Spleen (tissue), 11 donors: ENCODE data around the gene PMM2. TPM values are rescaled to one million over a fixed set of nuclear protein-coding genes. Genes with fewer than 3 reads are reported as not detected.

Source experiments
- DNase-seq: peaks from one replicate; pipeline ENCODE4 v3.0.0-alpha.2; 2020
- H3K27ac ChIP-seq, 8 donors: fragments of 200-600 bp; sonication (generic) in 7 of 8; 1 replicate in 4 of 8; 2 replicates in 4 of 8; pipeline versions ENCODE4 v1.5.0 to v1.8.0; 2016 to 2021; ENCODE audit warnings: inconsistent platforms in 4 of 8, mild to moderate bottlenecking in 4 of 8, moderate library complexity in 1 of 8
- H3K27me3 ChIP-seq, 7 donors: fragments of 200-600 bp; sonication (generic) in 6 of 7; replicated peaks in 1 of 7; 1 replicate in 4 of 7; 2 replicates in 3 of 7; pipeline versions ENCODE4 v1.5.0 to v1.8.0; 2016 to 2021; ENCODE audit warnings: inconsistent platforms in 3 of 7, mild to moderate bottlenecking in 1 of 7
- H3K36me3 ChIP-seq, 6 donors: fragments of 200-600 bp; sonication (generic) in 5 of 6; 1 replicate in 4 of 6; 2 replicates in 2 of 6; pipeline versions ENCODE4 v1.5.0 to v1.8.0; 2016 to 2021; ENCODE audit warnings: inconsistent platforms in 2 of 6
- H3K4me1 ChIP-seq, 6 donors: fragments of 200-600 bp; sonication (generic) in 5 of 6; 1 replicate in 3 of 6; 2 replicates in 3 of 6; pipeline versions ENCODE4 v1.5.0 to v1.8.0; 2016 to 2021; ENCODE audit warnings: inconsistent platforms in 3 of 6
- H3K4me3 ChIP-seq, 8 donors: fragments of 200-600 bp; sonication (generic) in 7 of 8; 1 replicate in 4 of 8; 2 replicates in 4 of 8; pipeline versions ENCODE4 v1.5.0 to v1.8.0; 2016 to 2021; ENCODE audit warnings: inconsistent platforms in 4 of 8, mild to moderate bottlenecking in 4 of 8, moderate library complexity in 2 of 8
- H3K9me3 ChIP-seq, 8 donors: fragments of 200-600 bp; sonication (generic) in 7 of 8; 1 replicate in 4 of 8; 2 replicates in 4 of 8; pipeline versions ENCODE4 v1.5.0 to v1.8.0; 2016 to 2021; ENCODE audit warnings: inconsistent platforms in 4 of 8
- POLR2A ChIP-seq, 3 donors: fragments of 450-650 bp; IDR thresholded peaks; one replicate each; pipeline ENCODE4 v1.5.1; 2017; ENCODE audit warnings: antibody characterized with exemption in 3 of 3, mild to moderate bottlenecking in 1 of 3
- POLR2AphosphoS5 ChIP-seq, 3 donors: sonication (generic); formaldehyde crosslinking; IDR thresholded peaks; one replicate each; pipeline ENCODE4 v1.5.1; 2017; ENCODE audit warnings: antibody characterized with exemption in 3 of 3
- WGBS, 5 donors: extraction: QIAGEN DNeasy Blood & Tissue Kit in 3 of 5; methylation state at CpG; one replicate each; pipeline versions ENCODE4 v1.1.5 to v1.1.7; 2013 to 2018; 5-methylcytosine and 5-hydroxymethylcytosine counted together
- intact Hi-C: fragments of 100-400 bp; cut with DNase I; formaldehyde crosslinking; loops from one replicate; pipeline ENCODE4 v1.15.0; 2023; ENCODE audit warnings: low total_unique reads
- polyA plus RNA-seq, 3 donors: library from polyadenylated mRNA; stranded (reverse); fragments of 200-250 nt; gene quantifications; one replicate each; pipeline ENCODE4 v1.2.1, GENCODE V29; 2013
- total RNA-seq, 7 donors: library from RNA; depleted of rRNA in 3 of 7; stranded (reverse); fragments of >200 nt in 3 of 7; fragmentation: NEBNext Ultra II Directional in 4 of 7; extraction: Animal tissue kit (Norgen Biotek cat#: 25700) in 4 of 7; gene quantifications; one replicate each; pipeline versions ENCODE4 v1.1.0 to v1.2.1, GENCODE V29; 2016 to 2021
- TF ChIP-seq, protein P1 (sequence below), 11 experiments: fragments of 200-600 bp in 7 of 11; fragments of 450-650 bp in 4 of 11; sonication (generic) in 4 of 11; IDR thresholded peaks in 8 of 11; conservative IDR thresholded peaks in 3 of 11; 1 replicate in 7 of 11; 2 replicates in 4 of 11; pipeline versions ENCODE4 v1.4.0 to v1.8.0; 2016 to 2021; ENCODE audit warnings: antibody characterized with exemption in 11 of 11, inconsistent platforms in 4 of 11, mild to moderate bottlenecking in 1 of 11
- donor health status: healthy with polysubstance abuse.
- donor health status: DM: no; HTN: no; CAD: no; lungs with moderate emphysema.
- donor health status: DM: no; HTN: no; CAD: no.
- donor health status: Bipolar disorder and iron deficiency.
- donor health status: healthy.
- donor health status: DM: no; HTN: no; CAD: no.
- donor health status: DM: yes; HTN: yes; CAD: no.

Gene PMM2
- total and polyA plus RNA-seq, 10 donors, result 13.0 to 38.8 (median 30.8) TPM

DNA sequence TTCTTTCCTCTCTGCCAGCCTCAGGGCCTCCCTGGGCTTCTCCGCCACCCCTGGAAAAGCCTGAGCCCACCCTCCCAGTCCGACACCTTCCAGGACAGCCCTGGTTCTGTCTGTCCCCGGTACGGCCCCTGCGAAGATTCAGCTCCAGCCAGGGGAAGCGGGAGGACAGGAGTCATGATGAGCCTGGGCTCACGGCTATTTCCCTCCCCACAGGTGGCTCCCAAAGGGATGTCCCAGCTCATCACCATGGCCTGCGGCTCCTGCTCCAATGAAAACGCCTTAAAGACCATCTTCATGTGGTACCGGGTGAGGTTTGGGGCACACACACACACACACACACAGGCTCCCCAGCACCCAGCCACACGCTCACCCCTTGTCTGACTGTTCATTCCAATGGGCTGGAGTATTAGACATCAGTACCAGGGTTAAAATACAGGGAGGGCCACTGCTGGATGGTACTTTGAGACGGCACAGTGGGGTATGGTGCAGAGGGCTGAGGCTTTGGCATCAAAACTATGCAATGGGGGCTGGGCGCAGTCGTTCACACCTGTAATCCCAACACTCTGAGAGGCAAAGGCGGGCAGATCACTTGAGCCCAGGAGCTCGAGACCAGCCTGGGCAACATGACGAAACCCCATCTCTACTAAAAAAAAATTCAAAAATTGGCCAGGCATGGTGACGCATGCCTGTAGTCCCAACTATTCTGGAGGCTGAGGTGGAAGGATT is 33.0 kb upstream of the PMM2 start:
- Histone ChIP-seq H3K27ac (no peak overlapping the region), H3K9me3 (no peaks in the 10 kb centered on the region), H3K36me3 (peaks cover 0 to 72% (median 19%) of the 10 kb centered on the region in 6 donors), H3K27me3 (no peaks in the 10 kb centered on the region), H3K4me3 (no peak overlapping the region), H3K4me1 (no peaks in the 10 kb centered on the region)
- TF ChIP-seq, protein P1, sequence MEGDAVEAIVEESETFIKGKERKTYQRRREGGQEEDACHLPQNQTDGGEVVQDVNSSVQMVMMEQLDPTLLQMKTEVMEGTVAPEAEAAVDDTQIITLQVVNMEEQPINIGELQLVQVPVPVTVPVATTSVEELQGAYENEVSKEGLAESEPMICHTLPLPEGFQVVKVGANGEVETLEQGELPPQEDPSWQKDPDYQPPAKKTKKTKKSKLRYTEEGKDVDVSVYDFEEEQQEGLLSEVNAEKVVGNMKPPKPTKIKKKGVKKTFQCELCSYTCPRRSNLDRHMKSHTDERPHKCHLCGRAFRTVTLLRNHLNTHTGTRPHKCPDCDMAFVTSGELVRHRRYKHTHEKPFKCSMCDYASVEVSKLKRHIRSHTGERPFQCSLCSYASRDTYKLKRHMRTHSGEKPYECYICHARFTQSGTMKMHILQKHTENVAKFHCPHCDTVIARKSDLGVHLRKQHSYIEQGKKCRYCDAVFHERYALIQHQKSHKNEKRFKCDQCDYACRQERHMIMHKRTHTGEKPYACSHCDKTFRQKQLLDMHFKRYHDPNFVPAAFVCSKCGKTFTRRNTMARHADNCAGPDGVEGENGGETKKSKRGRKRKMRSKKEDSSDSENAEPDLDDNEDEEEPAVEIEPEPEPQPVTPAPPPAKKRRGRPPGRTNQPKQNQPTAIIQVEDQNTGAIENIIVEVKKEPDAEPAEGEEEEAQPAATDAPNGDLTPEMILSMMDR (IDR thresholded peaks at IDR 0.05 in 8 of 11, conservative IDR thresholded peaks at IDR 0.05 in 3 of 11), result no peak
- TF ChIP-seq POLR2A (IDR thresholded peaks at IDR 0.05), result no peak
- TF ChIP-seq POLR2AphosphoS5 (IDR thresholded peaks at IDR 0.05), result no peak
- DNase-seq, result peak; percentile 49
- WGBS, 5 donors, result 89 to 97% (median 91%) methylated on average over 15 to 18 of the region's 18 CpGs
- intact Hi-C loops, result no loop called here

DNA sequence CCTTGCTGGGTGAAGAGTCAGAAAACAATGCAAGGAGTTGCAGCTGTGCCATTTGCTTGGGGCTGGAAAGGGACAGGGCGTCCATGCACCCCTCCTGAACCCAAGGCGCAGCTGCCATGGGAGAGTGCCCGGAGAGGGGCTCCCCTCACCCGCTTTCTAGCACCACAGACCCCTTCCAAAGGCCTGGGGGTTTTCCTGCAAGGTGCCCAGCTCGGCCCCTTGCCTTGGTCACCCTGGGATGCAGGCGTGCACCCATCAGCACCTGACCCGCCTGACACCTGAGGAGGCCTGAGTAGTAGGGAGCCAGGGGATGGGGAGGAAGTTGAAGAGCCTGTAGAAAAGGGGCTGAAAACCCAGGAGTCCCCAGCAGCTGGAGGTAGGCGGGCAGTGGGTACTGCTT is 30.5 kb upstream of the PMM2 start:
- Histone ChIP-seq H3K9me3 (no peaks in the 10 kb centered on the region), H3K4me1 (no peaks in the 10 kb centered on the region), H3K4me3 (no peak overlapping the region), H3K27me3 (no peaks in the 10 kb centered on the region), H3K36me3 (peaks cover 0 to 76% (median 19%) of the 10 kb centered on the region in 6 donors), H3K27ac (no peak overlapping the region)
- 89 to 97% (median 92%) methylated on average over 7 to 8 of the region's 8 CpGs for WGBS, 5 donors
- intact Hi-C loops, result no loop called here
- TF ChIP-seq POLR2A (IDR thresholded peaks at IDR 0.05) (no peak), POLR2AphosphoS5 (IDR thresholded peaks at IDR 0.05) (no peak)
- TF ChIP-seq, protein P1 (IDR thresholded peaks at IDR 0.05 in 8 of 11, conservative IDR thresholded peaks at IDR 0.05 in 3 of 11), result no peak
- DNase-seq, result peak; percentile 43

DNA sequence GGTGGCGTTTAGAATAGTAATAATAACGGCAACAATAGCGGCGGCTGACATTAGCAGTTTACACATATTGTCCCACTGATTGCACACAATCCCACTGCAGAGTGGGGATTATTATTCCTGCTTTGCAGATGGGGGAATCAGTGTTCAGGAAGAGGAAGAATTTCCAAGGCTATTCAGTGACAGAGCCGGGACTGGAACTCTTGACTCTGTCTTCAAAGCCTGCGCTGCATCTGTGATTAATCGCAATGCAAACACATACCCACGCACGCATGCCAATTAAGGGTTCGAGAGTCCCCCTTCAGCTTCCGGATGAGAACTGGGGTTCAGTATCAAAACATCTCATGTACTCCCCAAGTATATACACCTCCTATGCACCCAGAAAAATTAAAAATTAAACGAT is 29.4 kb upstream of the PMM2 start:
- intact Hi-C loops, result no loop called here
- TF ChIP-seq POLR2A (IDR thresholded peaks at IDR 0.05), result no peak
- TF ChIP-seq, protein P1 (IDR thresholded peaks at IDR 0.05 in 8 of 11, conservative IDR thresholded peaks at IDR 0.05 in 3 of 11), result no peak
- no peak for TF ChIP-seq POLR2AphosphoS5 (IDR thresholded peaks at IDR 0.05)
- H3K27ac ChIP-seq, result no peak overlapping the region

DNA sequence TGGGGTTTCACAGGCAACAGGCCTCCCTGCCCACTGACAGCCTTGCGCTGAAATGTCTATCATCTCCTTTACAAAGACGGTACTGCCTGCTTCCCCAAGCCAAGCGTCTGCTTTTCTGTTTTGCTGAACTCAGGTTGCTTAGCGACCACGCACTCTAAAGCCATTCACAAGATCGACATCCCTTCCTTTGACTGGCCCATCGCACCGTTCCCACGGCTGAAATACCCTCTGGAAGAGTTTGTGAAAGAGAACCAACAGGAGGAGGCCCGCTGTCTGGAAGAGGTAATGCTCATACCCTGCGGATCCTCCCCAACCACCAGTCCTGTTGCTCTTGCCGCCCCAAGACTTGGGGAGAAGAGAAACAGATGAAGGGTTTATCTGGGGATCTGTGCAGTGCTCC is 28.9 kb upstream of the PMM2 start:
- DNase-seq, result peak; percentile 44
- Histone ChIP-seq H3K27ac (no peak overlapping the region), H3K9me3 (no peaks in the 10 kb centered on the region), H3K36me3 (peaks cover 0 to 91% (median 23%) of the 10 kb centered on the region in 6 donors), H3K27me3 (no peaks in the 10 kb centered on the region), H3K4me3 (no peak overlapping the region), H3K4me1 (no peaks in the 10 kb centered on the region)
- intact Hi-C loops, result no loop called here
- WGBS, 5 donors, result 84 to 90% (median 88%) methylated on average over 12 of the region's 12 CpGs
- no peak for TF ChIP-seq POLR2A (IDR thresholded peaks at IDR 0.05)
- TF ChIP-seq, protein P1 (IDR thresholded peaks at IDR 0.05 in 8 of 11, conservative IDR thresholded peaks at IDR 0.05 in 3 of 11), result no peak
- TF ChIP-seq POLR2AphosphoS5 (IDR thresholded peaks at IDR 0.05), result no peak

More for the DNA sequence above, 29.4 kb upstream of the PMM2 start:
- no peaks in the 10 kb centered on the region for H3K27me3 ChIP-seq
- DNase-seq, result peak; percentile 18
- WGBS, 5 donors, result 94 to 97% (median 95%) methylated on average over 12 of the region's 12 CpGs
- H3K9me3 ChIP-seq, result no peaks in the 10 kb centered on the region
- no peak overlapping the region for H3K4me3 ChIP-seq
- H3K36me3 ChIP-seq, result peaks cover 0 to 87% (median 22%) of the 10 kb centered on the region in 6 donors
- H3K4me1 ChIP-seq, result no peaks in the 10 kb centered on the region
